H9 (cell line): ENCODE data around the gene DOCK1. TPM values are rescaled to one million over a fixed set of nuclear protein-coding genes. Genes with fewer than 3 reads are reported as not detected.

Source experiments
- DNase-seq: peaks from one replicate; pipeline ENCODE4 v3.0.0-alpha.2; 2017
- H2AFZ ChIP-seq: one replicate; pipeline ENCODE4 v1.6.1; 2013; ENCODE audit warnings: mild to moderate bottlenecking, low read length, control low read depth, moderate library complexity
- H2AK5ac ChIP-seq: 2 replicates; pipeline ENCODE4 v1.6.1; 2013; ENCODE audit warnings: low read length, control low read depth, mixed read lengths; ENCODE audit not compliant: insufficient read length
- H2BK120ac ChIP-seq: one replicate; pipeline ENCODE4 v1.6.1; 2013; ENCODE audit warnings: low read depth, mild to moderate bottlenecking, low read length, control low read depth, inconsistent platforms; ENCODE audit not compliant: poor library complexity, severe bottlenecking
- H2BK12ac ChIP-seq: 2 replicates; pipeline ENCODE4 v1.6.1; 2013; ENCODE audit warnings: low read length, control low read depth, mixed read lengths, low read depth; ENCODE audit not compliant: insufficient read length
- H2BK15ac ChIP-seq: 2 replicates; pipeline ENCODE4 v1.6.1; 2013; ENCODE audit warnings: low read depth, low read length, control low read depth
- H2BK20ac ChIP-seq: one replicate; pipeline ENCODE4 v1.6.1; 2013; ENCODE audit warnings: low read depth, mild to moderate bottlenecking, low read length, control low read depth, inconsistent platforms; ENCODE audit not compliant: poor library complexity, severe bottlenecking
- H2BK5ac ChIP-seq: 2 replicates; pipeline ENCODE4 v1.6.1; 2013; ENCODE audit warnings: low read length, control low read depth, mixed read lengths; ENCODE audit not compliant: insufficient read length
- H3K14ac ChIP-seq: 2 replicates; pipeline ENCODE4 v1.6.1; 2013; ENCODE audit warnings: low read length, control low read depth; ENCODE audit not compliant: insufficient read depth
- H3K18ac ChIP-seq: 2 replicates; pipeline ENCODE4 v1.6.1; 2013; ENCODE audit warnings: low read depth, mild to moderate bottlenecking, mixed read lengths, low read length, control low read depth; ENCODE audit not compliant: insufficient read length
- H3K23ac ChIP-seq: 2 replicates; pipeline ENCODE4 v1.6.1; 2013; ENCODE audit warnings: low read length, control low read depth, mixed read lengths, low read depth; ENCODE audit not compliant: insufficient read length
- H3K23me2 ChIP-seq: 2 replicates; pipeline ENCODE4 v1.6.1; 2013; ENCODE audit warnings: low read depth, mild to moderate bottlenecking, mixed read lengths, low read length, control low read depth; ENCODE audit not compliant: insufficient read length, poor library complexity, severe bottlenecking
- H3K27ac ChIP-seq: 2 replicates; pipeline ENCODE4 v1.5.1; 2013; ENCODE audit warnings: low read length, control low read depth, mixed read lengths, low read depth; ENCODE audit not compliant: insufficient read length
- H3K27me3 ChIP-seq: 2 replicates; pipeline ENCODE4 v1.6.1; 2013; ENCODE audit warnings: low read length, control low read depth, inconsistent platforms; ENCODE audit not compliant: insufficient read depth
- H3K4ac ChIP-seq: 2 replicates; pipeline ENCODE4 v1.6.1; 2013; ENCODE audit warnings: low read depth, mild to moderate bottlenecking, control low read depth, inconsistent platforms, low read length, moderate library complexity
- H3K4me1 ChIP-seq: 2 replicates; pipeline ENCODE4 v1.6.1; 2013; ENCODE audit warnings: low read length, control low read depth, inconsistent platforms; ENCODE audit not compliant: insufficient read depth
- H3K4me2 ChIP-seq: 2 replicates; pipeline ENCODE4 v1.6.1; 2013; ENCODE audit warnings: low read length, control low read depth, mixed read lengths; ENCODE audit not compliant: insufficient read length, insufficient read depth
- H3K56ac ChIP-seq: 2 replicates; pipeline ENCODE4 v1.6.1; 2013; ENCODE audit warnings: low read depth, mild to moderate bottlenecking, mixed read lengths, low read length, control low read depth; ENCODE audit not compliant: insufficient read length
- H3K79me1 ChIP-seq: 2 replicates; pipeline ENCODE4 v1.6.1; 2013; ENCODE audit warnings: low read depth, mild to moderate bottlenecking, moderate library complexity, low read length, control low read depth, inconsistent platforms; ENCODE audit not compliant: insufficient read depth, poor library complexity, severe bottlenecking
- H3K79me2 ChIP-seq: 2 replicates; pipeline ENCODE4 v1.6.1; 2013; ENCODE audit warnings: low read length, control low read depth, inconsistent platforms; ENCODE audit not compliant: insufficient read depth
- H3K9ac ChIP-seq: 2 replicates; pipeline ENCODE4 v1.6.1; 2013; ENCODE audit warnings: low read length, control low read depth, mixed read lengths; ENCODE audit not compliant: insufficient read length; ENCODE audit errors: extremely low read depth
- H3K9me3 ChIP-seq: one replicate; pipeline ENCODE4 v1.6.1; 2013; ENCODE audit warnings: low read depth, low read length, inconsistent platforms; ENCODE audit not compliant: control insufficient read depth
- H3T11ph ChIP-seq: one replicate; pipeline ENCODE4 v1.6.1; 2013; ENCODE audit warnings: mild to moderate bottlenecking, low read length, control low read depth, inconsistent platforms
- H4K20me1 ChIP-seq: one replicate; pipeline ENCODE4 v1.6.1; 2013; ENCODE audit not compliant: control insufficient read depth, insufficient read length, insufficient read depth
- H4K5ac ChIP-seq: 2 replicates; pipeline ENCODE4 v1.6.1; 2013; ENCODE audit warnings: low read depth, mild to moderate bottlenecking, mixed read lengths, low read length, control low read depth; ENCODE audit not compliant: insufficient read length
- H4K8ac ChIP-seq: replicated peaks from 2 replicates; pipeline ENCODE4 v1.6.1; 2013; ENCODE audit warnings: low read length, control low read depth, mixed read lengths, low read depth; ENCODE audit not compliant: insufficient read length
- H4K91ac ChIP-seq: 2 replicates; pipeline ENCODE4 v1.6.1; 2013; ENCODE audit warnings: low read depth, mild to moderate bottlenecking, moderate library complexity, mixed read lengths, low read length, control low read depth; ENCODE audit not compliant: insufficient read length
- H3K27ac Mint-ChIP-seq, 3 experiments: 2 replicates in 2 of 3; 3 replicates in 1 of 3; pipeline ENCODE4 v1.8.0; 2020 to 2021; ENCODE audit warnings: mixed read lengths in 3 of 3, mild to moderate bottlenecking in 1 of 3, moderate library complexity in 1 of 3
- H3K27me3 Mint-ChIP-seq: 2 replicates; pipeline ENCODE4 v1.8.0; 2021; ENCODE audit warnings: low read depth, mild to moderate bottlenecking, moderate library complexity, mixed read lengths
- H3K36me3 Mint-ChIP-seq, 3 experiments: 2 replicates in 2 of 3; 3 replicates in 1 of 3; pipeline ENCODE4 v1.8.0; 2020 to 2021; ENCODE audit warnings: low read depth in 3 of 3, mixed read lengths in 3 of 3; ENCODE audit not compliant: insufficient read depth in 1 of 3
- H3K4me1 Mint-ChIP-seq, 2 experiments: 2 replicates each; pipeline ENCODE4 v1.8.0; 2020; ENCODE audit warnings: mixed read lengths in 2 of 2
- H3K4me3 Mint-ChIP-seq, 2 experiments: 2 replicates in 1 of 2; 3 replicates in 1 of 2; pipeline ENCODE4 v1.8.0; 2020 to 2021; ENCODE audit warnings: mild to moderate bottlenecking in 2 of 2, mixed read lengths in 2 of 2, moderate library complexity in 1 of 2
- H3K9me3 Mint-ChIP-seq, 2 experiments: 2 replicates in 1 of 2; 3 replicates in 1 of 2; pipeline ENCODE4 v1.8.0; 2020; ENCODE audit warnings: mild to moderate bottlenecking in 2 of 2, mixed read lengths in 2 of 2, moderate library complexity in 1 of 2
- WGBS: extraction: QIAGEN DNeasy Blood & Tissue Kit; methylation state at CpG from one replicate; pipeline ENCODE4 v1.1.7; 2013; ENCODE audit warnings: missing lambda C conversion rate, low lambda C conversion rate, mixed read lengths; ENCODE audit not compliant: insufficient read length; ENCODE audit errors: extremely low coverage; 5-methylcytosine and 5-hydroxymethylcytosine counted together
- total RNA-seq: library from RNA; stranded (reverse); gene quantifications from 2 replicates; pipeline ENCODE4 v1.2.1, GENCODE V29; 2021
- TF ChIP-seq, protein P1 (sequence below): fragments of 200-600 bp; sonication (generic); conservative IDR thresholded peaks from 3 replicates; pipeline ENCODE4 v1.8.0; 2021; ENCODE audit warnings: antibody characterized with exemption, mild to moderate bottlenecking

The DOCK1 gene
- total RNA-seq, 1 experiment from 2014 or later, result 57.0 TPM

DNA sequence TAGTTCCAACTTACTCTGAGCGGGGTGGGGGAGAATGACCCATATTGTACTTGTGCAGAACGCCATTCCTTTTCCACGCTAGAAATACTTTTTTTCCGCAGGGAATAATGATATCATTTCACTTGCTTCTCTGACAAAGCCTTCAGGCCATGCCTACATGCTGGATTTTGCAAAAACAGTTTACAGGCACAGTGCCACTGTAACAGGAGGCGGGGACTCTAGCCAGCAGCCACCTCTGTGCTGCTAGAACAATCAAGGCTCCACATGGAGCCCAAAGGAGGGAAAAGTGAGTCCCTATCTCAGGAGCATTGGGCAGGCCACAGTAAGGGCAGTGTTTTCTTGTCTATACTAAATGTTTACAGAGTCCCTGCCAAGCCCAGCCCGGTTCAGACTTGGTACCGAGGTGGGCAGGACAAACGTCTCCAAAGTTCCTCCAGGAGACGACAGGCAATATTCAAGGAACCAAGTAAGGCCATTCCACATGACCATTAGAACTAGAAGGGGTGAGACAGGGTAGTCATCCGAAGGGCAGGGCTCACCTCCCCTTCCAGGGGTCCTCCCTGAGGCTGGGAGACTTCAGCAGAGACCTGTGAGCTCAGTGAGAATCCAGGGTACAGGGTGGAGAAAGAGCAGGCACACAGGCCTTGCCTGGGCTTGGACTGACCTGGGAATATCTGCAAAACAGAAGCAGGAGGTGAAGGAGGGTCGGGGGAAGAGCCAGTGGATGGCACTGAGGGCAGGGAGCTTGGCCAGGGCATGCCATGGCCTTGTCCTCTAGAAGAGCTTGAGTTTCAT is 553.0 kb downstream of the DOCK1 start:
- H3K79me1 ChIP-seq, result no peaks in the 10 kb centered on the region
- no peak for DNase-seq
- H3K79me2 ChIP-seq, result no peaks in the 10 kb centered on the region
- H3K27ac Mint-ChIP-seq, result no peak overlapping the region; a peak in 1 of 7 replicates
- H2BK120ac ChIP-seq, result no peak overlapping the region
- no peaks in the 10 kb centered on the region for H3K4me1 ChIP-seq
- H2BK12ac ChIP-seq, result no peak overlapping the region
- no peak overlapping the region for H2AFZ ChIP-seq
- H3K36me3 Mint-ChIP-seq, result peaks cover 2 to 5% (median 4%) of the 10 kb centered on the region in 3 experiments; a peak in 3 of 7 replicates
- TF ChIP-seq, protein P1, sequence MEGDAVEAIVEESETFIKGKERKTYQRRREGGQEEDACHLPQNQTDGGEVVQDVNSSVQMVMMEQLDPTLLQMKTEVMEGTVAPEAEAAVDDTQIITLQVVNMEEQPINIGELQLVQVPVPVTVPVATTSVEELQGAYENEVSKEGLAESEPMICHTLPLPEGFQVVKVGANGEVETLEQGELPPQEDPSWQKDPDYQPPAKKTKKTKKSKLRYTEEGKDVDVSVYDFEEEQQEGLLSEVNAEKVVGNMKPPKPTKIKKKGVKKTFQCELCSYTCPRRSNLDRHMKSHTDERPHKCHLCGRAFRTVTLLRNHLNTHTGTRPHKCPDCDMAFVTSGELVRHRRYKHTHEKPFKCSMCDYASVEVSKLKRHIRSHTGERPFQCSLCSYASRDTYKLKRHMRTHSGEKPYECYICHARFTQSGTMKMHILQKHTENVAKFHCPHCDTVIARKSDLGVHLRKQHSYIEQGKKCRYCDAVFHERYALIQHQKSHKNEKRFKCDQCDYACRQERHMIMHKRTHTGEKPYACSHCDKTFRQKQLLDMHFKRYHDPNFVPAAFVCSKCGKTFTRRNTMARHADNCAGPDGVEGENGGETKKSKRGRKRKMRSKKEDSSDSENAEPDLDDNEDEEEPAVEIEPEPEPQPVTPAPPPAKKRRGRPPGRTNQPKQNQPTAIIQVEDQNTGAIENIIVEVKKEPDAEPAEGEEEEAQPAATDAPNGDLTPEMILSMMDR, result no peak
- H2BK15ac ChIP-seq, result no peak overlapping the region
- no peak overlapping the region for H4K5ac ChIP-seq
- H2AK5ac ChIP-seq, result no peak overlapping the region
- H3K4me1 Mint-ChIP-seq, result no peaks in the 10 kb centered on the region
- no peak overlapping the region for H4K91ac ChIP-seq
- H3K4me3 Mint-ChIP-seq, result no peak overlapping the region
- peaks cover 9 to 17% of the 10 kb centered on the region in 2 experiments; a peak in 4 of 5 replicates for H3K9me3 Mint-ChIP-seq
- H3K27ac ChIP-seq, result no peak overlapping the region
- H4K8ac ChIP-seq, result no peak overlapping the region
- H3K14ac ChIP-seq, result no peak overlapping the region
- no CpG with 5 or more reads among the region's 11 CpGs for WGBS
- no peaks in the 10 kb centered on the region for H4K20me1 ChIP-seq
- H3K9ac ChIP-seq, result no peak overlapping the region
- no peak overlapping the region for H2BK5ac ChIP-seq
- no peak overlapping the region for H2BK20ac ChIP-seq
- no peak overlapping the region for H3K4me2 ChIP-seq
- H3K56ac ChIP-seq, result no peak overlapping the region
- H3K27me3 Mint-ChIP-seq, result no peaks in the 10 kb centered on the region; the same call in 1 of the 2 replicates
- H3K23me2 ChIP-seq, result no peaks in the 10 kb centered on the region
- H3T11ph ChIP-seq, result no peak overlapping the region
- no peak overlapping the region for H3K23ac ChIP-seq
- no peak overlapping the region for H3K4ac ChIP-seq
- no peak overlapping the region for H3K18ac ChIP-seq
- H3K27me3 ChIP-seq, result no peaks in the 10 kb centered on the region
- H3K9me3 ChIP-seq, result no peaks in the 10 kb centered on the region
